GM12875 (cell line): ENCODE data around the gene ACACA.

Source experiments
- H3K4me3 ChIP-seq: one replicate; pipeline ENCODE4 v1.5.1; 2011; ENCODE audit warnings: low read depth, low read length, control low read depth
- TF ChIP-seq, protein P1 (sequence below): IDR thresholded peaks from 2 replicates; pipeline ENCODE4 v1.5.1; 2011; ENCODE audit warnings: low read depth, mild to moderate bottlenecking, control low read depth, inconsistent platforms, low read length, moderate library complexity, borderline replicate concordance; ENCODE audit not compliant: insufficient read depth

ACACA gene

GRCh38 chr17:37392024-37392590, 14.5 kb downstream of the ACACA start:
- no peak overlapping the region for H3K4me3 ChIP-seq
- TF ChIP-seq, protein P1, sequence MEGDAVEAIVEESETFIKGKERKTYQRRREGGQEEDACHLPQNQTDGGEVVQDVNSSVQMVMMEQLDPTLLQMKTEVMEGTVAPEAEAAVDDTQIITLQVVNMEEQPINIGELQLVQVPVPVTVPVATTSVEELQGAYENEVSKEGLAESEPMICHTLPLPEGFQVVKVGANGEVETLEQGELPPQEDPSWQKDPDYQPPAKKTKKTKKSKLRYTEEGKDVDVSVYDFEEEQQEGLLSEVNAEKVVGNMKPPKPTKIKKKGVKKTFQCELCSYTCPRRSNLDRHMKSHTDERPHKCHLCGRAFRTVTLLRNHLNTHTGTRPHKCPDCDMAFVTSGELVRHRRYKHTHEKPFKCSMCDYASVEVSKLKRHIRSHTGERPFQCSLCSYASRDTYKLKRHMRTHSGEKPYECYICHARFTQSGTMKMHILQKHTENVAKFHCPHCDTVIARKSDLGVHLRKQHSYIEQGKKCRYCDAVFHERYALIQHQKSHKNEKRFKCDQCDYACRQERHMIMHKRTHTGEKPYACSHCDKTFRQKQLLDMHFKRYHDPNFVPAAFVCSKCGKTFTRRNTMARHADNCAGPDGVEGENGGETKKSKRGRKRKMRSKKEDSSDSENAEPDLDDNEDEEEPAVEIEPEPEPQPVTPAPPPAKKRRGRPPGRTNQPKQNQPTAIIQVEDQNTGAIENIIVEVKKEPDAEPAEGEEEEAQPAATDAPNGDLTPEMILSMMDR = no peak

DNA sequence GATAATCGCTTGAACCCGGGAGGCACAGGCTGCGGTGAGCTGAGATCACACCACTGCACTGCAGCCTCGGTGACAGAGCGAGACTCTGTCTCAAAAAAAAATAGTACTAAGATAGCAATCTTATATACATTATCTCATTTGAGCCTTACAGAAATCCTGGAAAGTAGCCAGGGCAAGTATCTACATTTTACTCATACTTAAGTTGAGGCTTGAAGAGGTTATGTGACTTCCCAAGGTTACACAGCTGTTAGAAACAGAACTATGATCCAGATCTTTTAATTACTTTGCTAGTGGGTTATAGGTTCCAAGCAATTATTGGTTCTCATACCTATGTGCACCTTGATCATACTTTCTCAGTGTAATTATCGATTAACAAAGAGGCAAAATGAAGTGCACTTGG, 15.5 kb downstream of the ACACA start:
- no peak overlapping the region for H3K4me3 ChIP-seq
- TF ChIP-seq, protein P1 = no peak

- H3K4me3 ChIP-seq = no peak overlapping the region
- TF ChIP-seq, protein P1 = no peak
Observed at GRCh38 chr17:37389160-37389559, 17.5 kb downstream of the ACACA start.

DNA sequence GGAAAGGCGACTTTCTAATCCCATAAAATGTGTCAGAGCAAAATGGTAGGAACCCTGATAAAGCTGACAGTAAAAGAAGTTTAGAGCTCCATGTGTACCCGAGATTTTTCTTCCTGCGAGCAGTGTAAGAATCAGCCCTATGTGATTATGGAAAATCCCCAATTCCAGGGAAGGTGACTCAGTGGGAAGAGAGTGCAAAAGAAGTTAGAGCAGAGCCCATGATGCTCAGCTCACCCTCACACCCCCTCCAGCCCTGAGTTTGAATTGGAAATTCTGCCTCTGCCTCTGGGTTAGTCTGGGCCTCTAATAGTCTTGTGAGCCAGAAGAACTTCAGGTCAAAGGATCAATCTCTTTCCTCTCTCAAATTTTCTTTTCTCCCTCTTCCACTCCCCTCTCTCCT, 18.4 kb downstream of the ACACA start:
- no peak overlapping the region for H3K4me3 ChIP-seq
- TF ChIP-seq, protein P1 = no peak

GRCh38 chr17:37386462-37386861, 20.2 kb downstream of the ACACA start:
- no peak overlapping the region for H3K4me3 ChIP-seq
- TF ChIP-seq, protein P1 = no peak

DNA sequence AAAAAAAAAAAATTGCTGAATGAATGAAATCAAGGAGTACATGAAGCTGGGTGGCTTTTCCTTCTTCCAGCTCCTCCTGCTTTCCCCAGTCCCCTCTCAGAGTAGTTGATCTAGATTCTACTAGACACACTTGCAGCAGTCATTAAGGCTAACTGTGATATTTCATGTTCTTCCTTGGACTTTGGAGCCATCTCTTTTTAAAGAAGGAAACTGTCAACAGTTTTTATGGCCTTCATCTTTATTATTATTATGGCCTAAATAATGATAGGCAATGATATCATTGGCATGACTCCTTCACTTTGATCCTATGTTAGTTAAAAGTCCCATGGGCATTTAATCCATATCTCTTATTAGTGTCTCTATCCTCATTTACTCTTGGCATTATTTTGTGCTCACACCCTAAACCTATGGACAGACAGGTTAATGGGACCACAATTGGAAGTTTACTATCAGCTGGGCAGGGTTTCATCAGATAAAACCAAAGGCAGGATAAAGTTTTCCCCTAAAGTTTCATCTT, 21.1 kb downstream of the ACACA start:
- TF ChIP-seq, protein P1 = no peak
- H3K4me3 ChIP-seq = no peak overlapping the region

DNA sequence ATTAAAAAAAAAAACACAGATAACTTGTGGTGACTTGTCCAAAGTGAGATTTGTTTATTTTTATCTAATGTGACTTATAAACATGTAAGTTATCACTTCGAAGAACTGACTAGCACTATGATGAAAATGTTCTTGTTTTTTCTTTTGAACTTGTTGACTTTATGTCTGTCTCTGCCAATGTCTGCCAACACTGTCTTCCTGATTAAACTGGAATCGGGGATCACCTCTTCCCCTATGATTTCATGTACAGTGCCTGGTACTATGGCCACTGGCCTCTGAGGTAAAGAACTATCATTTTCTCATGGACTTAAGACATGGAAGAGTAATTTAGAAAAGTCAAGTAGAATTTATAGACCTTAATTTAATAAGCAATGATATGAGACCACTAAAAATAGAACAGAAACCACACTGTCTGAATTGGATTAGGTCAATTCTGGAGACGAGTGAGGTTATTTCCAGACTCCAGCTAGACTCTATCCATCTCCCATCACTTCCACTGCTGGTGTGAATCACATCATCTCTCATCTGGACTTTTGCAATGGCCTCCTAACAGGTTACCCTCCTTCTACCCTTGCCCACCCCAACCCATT, 22.0 kb downstream of the ACACA start:
- TF ChIP-seq, protein P1 = no peak
- no peak overlapping the region for H3K4me3 ChIP-seq
